OCI-LY3 (cell line): ENCODE measurements around the gene TMEM183A.

Experiments
- CTCF ChIP-seq: fragments of 200-600, 300-600 bp; sonication (generic); IDR thresholded peaks from 2 replicates; pipeline ENCODE4 v1.5.1; 2014; ENCODE audit warnings: antibody characterized with exemption, low read length, low read depth
- EZH2phosphoT487 ChIP-seq: fragments of 200-600 bp; shearing (Covaris generic); IDR thresholded peaks from 2 replicates; pipeline ENCODE4 v1.6.1; 2018; ENCODE audit warnings: antibody characterized with exemption, mixed run types, low read depth

GRCh38 chr1:203035111-203036000, 28.2 kb downstream of the TMEM183A start:
- TF ChIP-seq CTCF (no peak), EZH2phosphoT487 (no peak)
